Measurements from ENCODE around the gene CCDC60. TPM values are rescaled to one million over a fixed set of nuclear protein-coding genes. Genes with fewer than 3 reads are reported as not detected.

The CCDC60 gene
- polyA plus RNA-seq, 1 experiment = not detected

DNA sequence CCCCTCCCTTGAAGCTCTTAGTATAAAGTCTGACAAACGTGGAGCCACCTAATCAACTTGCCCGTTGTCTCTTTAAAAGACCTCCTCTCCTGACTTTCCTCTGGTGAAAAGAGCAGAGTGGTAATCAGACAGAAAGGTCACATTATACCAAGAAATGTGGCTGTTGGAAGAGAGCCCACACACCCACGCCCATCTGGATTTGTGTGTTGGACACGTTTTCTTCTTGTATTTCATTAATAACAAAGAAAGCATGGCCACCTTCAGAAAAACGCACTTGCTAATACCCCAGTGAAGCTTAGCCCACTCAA is 41.3 kb downstream of the CCDC60 start:
- TF ChIP-seq, protein P1, sequence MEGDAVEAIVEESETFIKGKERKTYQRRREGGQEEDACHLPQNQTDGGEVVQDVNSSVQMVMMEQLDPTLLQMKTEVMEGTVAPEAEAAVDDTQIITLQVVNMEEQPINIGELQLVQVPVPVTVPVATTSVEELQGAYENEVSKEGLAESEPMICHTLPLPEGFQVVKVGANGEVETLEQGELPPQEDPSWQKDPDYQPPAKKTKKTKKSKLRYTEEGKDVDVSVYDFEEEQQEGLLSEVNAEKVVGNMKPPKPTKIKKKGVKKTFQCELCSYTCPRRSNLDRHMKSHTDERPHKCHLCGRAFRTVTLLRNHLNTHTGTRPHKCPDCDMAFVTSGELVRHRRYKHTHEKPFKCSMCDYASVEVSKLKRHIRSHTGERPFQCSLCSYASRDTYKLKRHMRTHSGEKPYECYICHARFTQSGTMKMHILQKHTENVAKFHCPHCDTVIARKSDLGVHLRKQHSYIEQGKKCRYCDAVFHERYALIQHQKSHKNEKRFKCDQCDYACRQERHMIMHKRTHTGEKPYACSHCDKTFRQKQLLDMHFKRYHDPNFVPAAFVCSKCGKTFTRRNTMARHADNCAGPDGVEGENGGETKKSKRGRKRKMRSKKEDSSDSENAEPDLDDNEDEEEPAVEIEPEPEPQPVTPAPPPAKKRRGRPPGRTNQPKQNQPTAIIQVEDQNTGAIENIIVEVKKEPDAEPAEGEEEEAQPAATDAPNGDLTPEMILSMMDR (IDR thresholded peaks at IDR 0.05; ENCODE audit: low read depth, low read length) = no peak
- no peak for DNase-seq (ENCODE audit: low read depth, low spot score)
- peaks cover 26% of the 10 kb centered on the region for H3K9me3 ChIP-seq (ENCODE audit: control insufficient read depth, insufficient read depth, low read length)
- POLR2A ChIA-PET = no interaction called here
- CTCF ChIA-PET = no interaction called here
- no peak overlapping the region for H3K4me3 ChIP-seq (ENCODE audit: low read depth, low read length)
- H3K27me3 ChIP-seq (ENCODE audit: control insufficient read depth, insufficient read depth, low read length) = no peaks in the 10 kb centered on the region
- no peak overlapping the region for H3K27ac ChIP-seq (ENCODE audit: low read depth, low read length)

DNA sequence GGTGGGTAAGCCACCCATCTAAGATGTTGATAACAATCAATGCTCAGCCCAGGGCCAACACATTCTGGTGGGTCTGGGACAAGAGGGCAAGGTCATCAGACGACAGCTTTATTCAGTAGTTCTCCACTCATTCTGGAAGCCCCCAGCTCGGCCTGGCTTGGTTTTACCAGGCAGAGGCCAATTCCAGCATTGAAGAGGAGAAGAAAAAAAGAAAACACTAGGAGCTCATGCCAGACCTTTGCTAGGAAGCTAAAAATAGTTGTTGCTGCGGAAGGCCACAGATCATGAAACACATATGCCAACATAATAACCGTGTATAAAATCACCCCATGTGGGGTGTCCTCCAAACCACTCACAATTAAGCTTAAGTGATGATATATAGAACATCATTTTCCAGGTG is 44.4 kb downstream of the CCDC60 start:
- Histone ChIP-seq H3K27ac (ENCODE audit: low read depth, low read length) (no peak overlapping the region), H3K4me3 (ENCODE audit: low read depth, low read length) (no peak overlapping the region), H3K27me3 (ENCODE audit: control insufficient read depth, insufficient read depth, low read length) (no peaks in the 10 kb centered on the region), H3K9me3 (ENCODE audit: control insufficient read depth, insufficient read depth, low read length) (peaks cover 35% of the 10 kb centered on the region)
- TF ChIP-seq, protein P1 (IDR thresholded peaks at IDR 0.05; ENCODE audit: low read depth, low read length) = no peak
- DNase-seq (ENCODE audit: low read depth, low spot score) = no peak
- ChIA-PET POLR2A (no interaction called here), CTCF (no interaction called here)

DNA sequence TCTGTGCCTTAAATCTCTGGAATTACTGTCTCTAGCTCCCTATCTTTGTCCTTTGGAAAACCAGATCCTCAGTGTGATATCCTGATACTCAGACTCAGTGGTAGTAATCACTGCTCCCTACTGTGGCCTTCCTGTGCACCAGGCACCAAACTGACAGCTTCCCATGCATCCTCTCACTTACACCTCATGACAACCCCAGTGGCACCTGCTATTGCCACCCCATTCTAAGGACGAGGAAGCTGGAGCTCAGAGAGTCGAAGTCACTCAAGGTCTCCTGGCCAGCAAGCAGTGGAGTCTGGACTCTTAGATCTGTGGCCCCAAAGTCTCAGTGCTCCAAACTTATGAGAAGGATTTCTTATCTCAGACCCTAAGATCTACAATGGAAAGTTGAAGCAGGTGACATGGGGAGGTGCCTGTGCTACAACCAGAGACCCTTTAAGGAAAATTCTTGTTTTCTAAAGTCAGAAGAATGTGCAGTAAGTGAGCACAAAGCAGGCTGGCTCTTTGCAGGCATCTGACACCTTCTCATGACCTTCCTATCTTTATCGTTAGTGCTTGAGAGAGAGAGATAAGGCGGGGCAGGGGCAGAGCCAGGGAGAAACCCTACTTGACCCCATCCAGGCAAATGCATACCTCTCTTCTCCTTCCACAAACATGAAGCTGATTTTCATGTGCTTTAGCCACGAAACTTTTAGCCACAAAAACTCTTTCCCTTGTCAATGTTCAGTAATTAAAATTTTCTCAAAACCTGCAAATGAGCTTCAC is 47.1 kb downstream of the CCDC60 start:
- ChIA-PET CTCF (no interaction called here), POLR2A (no interaction called here)

DNA sequence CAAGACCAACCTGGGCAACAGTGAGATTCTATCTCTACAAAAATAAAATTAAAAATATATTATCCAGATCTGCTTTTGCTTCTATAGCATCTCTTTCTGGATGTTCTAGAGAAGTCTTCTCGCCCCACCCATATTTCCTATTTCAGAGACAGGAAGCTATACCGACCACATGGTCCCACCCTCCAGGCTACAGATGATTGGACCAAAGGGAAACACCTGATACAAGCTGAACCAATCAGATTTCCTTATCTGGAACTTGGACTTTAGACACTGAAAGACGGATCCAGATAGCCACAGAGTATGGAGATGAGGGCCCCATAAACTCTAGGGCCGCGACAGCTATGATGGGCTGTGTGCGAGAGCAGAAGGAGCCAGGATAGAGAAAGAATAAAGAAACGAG is 48.7 kb downstream of the CCDC60 start:
- no peak for DNase-seq (ENCODE audit: low read depth, low spot score)
- Histone ChIP-seq H3K4me3 (ENCODE audit: low read depth, low read length) (no peak overlapping the region), H3K27me3 (ENCODE audit: control insufficient read depth, insufficient read depth, low read length) (no peaks in the 10 kb centered on the region), H3K9me3 (ENCODE audit: control insufficient read depth, insufficient read depth, low read length) (peaks cover 38% of the 10 kb centered on the region), H3K27ac (ENCODE audit: low read depth, low read length) (no peak overlapping the region)
- CTCF ChIA-PET = no interaction called here
- TF ChIP-seq, protein P1 (IDR thresholded peaks at IDR 0.05; ENCODE audit: low read depth, low read length) = no peak
- POLR2A ChIA-PET = no interaction called here

More for the DNA sequence above, 47.1 kb downstream of the CCDC60 start:
- H3K27ac ChIP-seq (ENCODE audit: low read depth, low read length) = no peak overlapping the region
- TF ChIP-seq, protein P1 (IDR thresholded peaks at IDR 0.05; ENCODE audit: low read depth, low read length) = no peak
- H3K4me3 ChIP-seq (ENCODE audit: low read depth, low read length) = no peak overlapping the region
- DNase-seq (ENCODE audit: low read depth, low spot score) = no peak
- no peaks in the 10 kb centered on the region for H3K27me3 ChIP-seq (ENCODE audit: control insufficient read depth, insufficient read depth, low read length)
- H3K9me3 ChIP-seq (ENCODE audit: control insufficient read depth, insufficient read depth, low read length) = peaks cover 38% of the 10 kb centered on the region

DNA sequence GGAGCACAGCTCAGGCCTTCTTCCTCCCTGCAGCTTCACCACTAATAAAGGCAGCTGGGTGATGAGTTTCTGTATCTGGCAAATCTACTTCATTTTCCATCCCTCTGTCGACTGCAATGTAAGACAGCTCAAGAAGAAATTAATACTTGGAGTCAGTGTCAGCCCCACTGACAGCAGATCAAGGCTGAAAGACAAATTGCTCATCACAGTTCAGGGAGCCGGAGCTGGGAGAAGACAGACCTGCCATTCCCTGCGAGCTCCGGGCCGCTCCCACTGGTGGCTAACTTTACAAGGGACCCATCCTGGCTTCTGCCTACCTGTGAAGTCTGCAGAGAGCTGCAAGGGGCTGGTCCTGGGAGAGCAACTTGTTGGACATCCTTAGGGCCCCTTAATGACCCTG is 49.8 kb downstream of the CCDC60 start:
- Histone ChIP-seq H3K27ac (ENCODE audit: low read depth, low read length) (no peak overlapping the region), H3K4me3 (ENCODE audit: low read depth, low read length) (no peak overlapping the region), H3K27me3 (ENCODE audit: control insufficient read depth, insufficient read depth, low read length) (no peaks in the 10 kb centered on the region), H3K9me3 (ENCODE audit: control insufficient read depth, insufficient read depth, low read length) (peaks cover 29% of the 10 kb centered on the region)
- ChIA-PET POLR2A (no interaction called here), CTCF (no interaction called here)
- no peak for DNase-seq (ENCODE audit: low read depth, low spot score)
- TF ChIP-seq, protein P1 (IDR thresholded peaks at IDR 0.05; ENCODE audit: low read depth, low read length) = no peak

Data from AG04450 (cell line).